IMR-90 (cell line): ENCODE measurements around the gene PES1. TPM values are rescaled to one million over a fixed set of nuclear protein-coding genes. Genes with fewer than 3 reads are reported as not detected.

Source experiments
- ATAC-seq: fragments of 200-7000 bp; cut with Tn5 transposase; 2 replicates; pipeline ENCODE4 v1.9.1; 2020; ENCODE audit warnings: low read depth, mild to moderate bottlenecking, moderate library complexity
- BruUV-seq: library from RNA; stranded (reverse); fragments of 400-500 nt; replicated peaks from 2 replicates; lab custom pipeline; 2021; lab: Mats Ljungman, UMichigan
- CTCF ChIA-PET: fragments of 300-600 bp; formaldehyde crosslinking; extraction: SDS; loops from one replicate; lab custom pipeline; 2021; ENCODE audit warnings: antibody characterized with exemption; lab: Yijun Ruan, JAX
- POLR2A ChIA-PET: fragments of 300-600 bp; sonication (Branson Sonifier 250); formaldehyde crosslinking; loops from one replicate; lab custom pipeline; 2022; ENCODE audit warnings: antibody characterized with exemption; ENCODE audit not compliant: unreplicated experiment; lab: Charles Lee
- DNase-seq: peaks from one replicate; pipeline ENCODE4 v3.0.0; 2013
- H2AFZ ChIP-seq: replicated peaks from 2 replicates; pipeline ENCODE3; 2013; ENCODE audit warnings: low read length, mild to moderate bottlenecking; ENCODE audit not compliant: poor library complexity
- H2AK5ac ChIP-seq: 2 replicates; pipeline ENCODE4 v1.6.1; 2013; ENCODE audit warnings: low read depth, low read length, inconsistent platforms
- H2AK9ac ChIP-seq: replicated peaks from 2 replicates; pipeline ENCODE3; 2013; ENCODE audit warnings: mild to moderate bottlenecking, low read depth, low read length, moderate library complexity; ENCODE audit not compliant: poor library complexity
- H2BK120ac ChIP-seq: 2 replicates; pipeline ENCODE4 v1.6.1; 2013; ENCODE audit warnings: low read depth, low read length, inconsistent platforms
- H2BK15ac ChIP-seq: 3 replicates; pipeline ENCODE4 v1.6.1; 2013; ENCODE audit warnings: low read depth, low read length, inconsistent platforms
- H2BK20ac ChIP-seq: 2 replicates; pipeline ENCODE4 v1.6.1; 2013; ENCODE audit warnings: low read depth, mild to moderate bottlenecking, inconsistent platforms, low read length, moderate library complexity
- H2BK5ac ChIP-seq: 2 replicates; pipeline ENCODE4 v1.6.1; 2013; ENCODE audit warnings: mild to moderate bottlenecking, low read depth, low read length, inconsistent platforms; ENCODE audit not compliant: poor library complexity, severe bottlenecking
- H3K14ac ChIP-seq: replicated peaks from 2 replicates; pipeline ENCODE4 v1.6.1; 2013; ENCODE audit warnings: low read depth, low read length, inconsistent platforms
- H3K18ac ChIP-seq: 2 replicates; pipeline ENCODE4 v1.6.1; 2013; ENCODE audit warnings: low read depth, low read length, control low read depth
- H3K23ac ChIP-seq: 2 replicates; pipeline ENCODE4 v1.6.1; 2013; ENCODE audit warnings: low read depth, low read length, inconsistent platforms
- H3K27ac ChIP-seq: 2 replicates; pipeline ENCODE4 v1.5.1; 2013; ENCODE audit warnings: mild to moderate bottlenecking, control low read depth, low read length; ENCODE audit not compliant: insufficient read depth
- H3K27me3 ChIP-seq: 2 replicates; pipeline ENCODE4 v1.6.1; 2013; ENCODE audit warnings: low read length; ENCODE audit not compliant: control insufficient read depth, insufficient read depth
- H3K36me3 ChIP-seq: 2 replicates; pipeline ENCODE4 v1.6.1; 2013; ENCODE audit warnings: low read length, mixed read lengths; ENCODE audit not compliant: control insufficient read depth, insufficient read depth
- H3K4ac ChIP-seq: 2 replicates; pipeline ENCODE4 v1.6.1; 2013; ENCODE audit warnings: low read depth, low read length, inconsistent platforms
- H3K4me1 ChIP-seq: 2 replicates; pipeline ENCODE4 v1.6.1; 2013; ENCODE audit warnings: low read length, mixed read lengths; ENCODE audit not compliant: control insufficient read depth, insufficient read depth
- H3K4me2 ChIP-seq: 2 replicates; pipeline ENCODE4 v1.6.1; 2013; ENCODE audit warnings: low read depth, mild to moderate bottlenecking, control low read depth, low read length, moderate library complexity
- H3K4me3 ChIP-seq: 2 replicates; pipeline ENCODE4 v1.5.1; 2013; ENCODE audit warnings: low read depth, mild to moderate bottlenecking, control low read depth, low read length, moderate library complexity; ENCODE audit not compliant: insufficient read depth
- H3K56ac ChIP-seq: 2 replicates; pipeline ENCODE4 v1.6.1; 2013; ENCODE audit warnings: low read length, inconsistent platforms; ENCODE audit not compliant: insufficient read depth; ENCODE audit errors: extremely low read depth
- H3K79me1 ChIP-seq, 2 experiments: 2 replicates each; pipeline ENCODE4 v1.6.1; 2013; ENCODE audit warnings: low read length in 2 of 2, inconsistent platforms in 1 of 2, low read depth in 1 of 2
- H3K9ac ChIP-seq: 2 replicates; pipeline ENCODE4 v1.6.1; 2013; ENCODE audit warnings: low read depth, low read length, control low read depth
- H3K9me1 ChIP-seq: 2 replicates; pipeline ENCODE4 v1.6.1; 2013; ENCODE audit warnings: low read length, inconsistent platforms; ENCODE audit not compliant: insufficient read depth
- H3K9me3 ChIP-seq: 2 replicates; pipeline ENCODE4 v1.6.1; 2013; ENCODE audit warnings: low read length; ENCODE audit not compliant: control insufficient read depth, insufficient read depth
- H4K20me1 ChIP-seq: 2 replicates; pipeline ENCODE4 v1.6.1; 2013; ENCODE audit warnings: low read length, inconsistent platforms; ENCODE audit not compliant: insufficient read depth
- H4K5ac ChIP-seq: 2 replicates; pipeline ENCODE4 v1.6.1; 2013; ENCODE audit warnings: mild to moderate bottlenecking, low read depth, low read length, control low read depth
- H4K8ac ChIP-seq, 2 experiments: 2 replicates each; pipeline ENCODE4 v1.6.1; 2013; ENCODE audit warnings: low read depth in 2 of 2, low read length in 2 of 2, control low read depth in 1 of 2, inconsistent platforms in 1 of 2
- H4K91ac ChIP-seq: 2 replicates; pipeline ENCODE4 v1.6.1; 2013; ENCODE audit warnings: low read depth, low read length, inconsistent platforms; ENCODE audit not compliant: insufficient read depth
- CEBPB ChIP-seq: IDR thresholded peaks from 2 replicates; pipeline ENCODE4 v1.6.1; 2012; ENCODE audit warnings: low read depth, low read length, improper control_type of control experiment
- MAFK ChIP-seq: IDR thresholded peaks from 2 replicates; pipeline ENCODE4 v1.6.1; 2012; ENCODE audit warnings: low read depth, low read length, improper control_type of control experiment
- NFE2L2 ChIP-seq: fragments of 150-350 bp; IDR thresholded peaks from 2 replicates; pipeline ENCODE4 v1.6.1; 2016; ENCODE audit warnings: low read depth, mild to moderate bottlenecking, low read length
- RFX5 ChIP-seq: IDR thresholded peaks from 2 replicates; pipeline ENCODE4 v1.8.0; 2012; ENCODE audit warnings: low read depth, mild to moderate bottlenecking, low read length, moderate library complexity
- WGBS, 2 experiments: methylation state at CpG; one replicate each; pipeline versions ENCODE4 v1.1.5 to v1.1.7; 2013; ENCODE audit warnings: missing lambda C conversion rate in 2 of 2; ENCODE audit not compliant: insufficient read length in 1 of 2; ENCODE audit errors: extremely low coverage in 2 of 2; 5-methylcytosine and 5-hydroxymethylcytosine counted together
- dilution Hi-C: fragments of 300-500 bp; cut with HindIII; formaldehyde crosslinking; loops from one replicate; pipeline ENCODE4 v1.14.3; 2018; ENCODE audit warnings: low sequenced_read_pairs; ENCODE audit not compliant: unreplicated experiment
- in situ Hi-C: fragments of 300-500 bp; cut with MboI; formaldehyde crosslinking; loops from 3 replicates; pipeline ENCODE4 v1.14.3; 2019; ENCODE audit warnings: low sequenced_read_pairs, inconsistent platforms, mixed read lengths
- intact Hi-C: fragments of 100-400 bp; cut with micrococcal nuclease; formaldehyde crosslinking; loops from 2 replicates; pipeline ENCODE4 v1.10.0; 2022
- polyA plus RNA-seq, 3 experiments: library from polyadenylated mRNA; depleted of rRNA; stranded (reverse); fragments of >200 nt; gene quantifications; 2 replicates each; pipeline ENCODE4 v1.2.3, GENCODE V29; 2012; ENCODE audit warnings: low replicate concordance in 1 of 3
- total RNA-seq: library from RNA; depleted of rRNA; stranded (reverse); fragments of >200 nt; gene quantifications from 2 replicates; pipeline ENCODE4 v1.2.3, GENCODE V29; 2012
- TF ChIP-seq, protein P1 (sequence below): fragments of 150-350 bp; IDR thresholded peaks from 2 replicates; pipeline ENCODE4 v1.6.1; 2016; ENCODE audit warnings: low read depth, mild to moderate bottlenecking, low read length, moderate library complexity, borderline replicate concordance

The PES1 gene
- total and polyA plus RNA-seq, 2 of the 4 experiments (the other 2 are of a cell fraction): 120 to 142 TPM

DNA sequence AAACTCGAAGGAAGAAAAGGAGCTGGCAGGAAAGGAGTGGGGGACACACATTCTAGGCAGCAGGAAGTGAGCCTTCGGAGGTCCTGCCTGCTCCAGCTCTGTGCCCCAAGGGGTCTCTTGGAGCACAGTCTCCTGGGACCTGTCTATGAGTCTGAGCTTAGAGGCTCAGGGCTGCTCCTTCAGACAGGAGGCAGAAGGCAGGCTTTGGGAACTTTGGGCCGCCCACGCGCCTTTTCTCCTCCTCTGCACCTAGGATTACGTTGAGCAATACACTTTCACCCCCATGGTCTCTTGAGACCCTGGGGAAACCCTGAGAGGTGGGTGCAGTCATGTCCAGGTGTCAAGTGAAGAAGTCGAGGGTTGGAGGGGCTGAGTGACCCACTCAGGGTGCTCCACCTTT, 16.2 kb upstream of the PES1 start (continued):
- TF ChIP-seq CEBPB: no peak
- TF ChIP-seq, protein P1, sequence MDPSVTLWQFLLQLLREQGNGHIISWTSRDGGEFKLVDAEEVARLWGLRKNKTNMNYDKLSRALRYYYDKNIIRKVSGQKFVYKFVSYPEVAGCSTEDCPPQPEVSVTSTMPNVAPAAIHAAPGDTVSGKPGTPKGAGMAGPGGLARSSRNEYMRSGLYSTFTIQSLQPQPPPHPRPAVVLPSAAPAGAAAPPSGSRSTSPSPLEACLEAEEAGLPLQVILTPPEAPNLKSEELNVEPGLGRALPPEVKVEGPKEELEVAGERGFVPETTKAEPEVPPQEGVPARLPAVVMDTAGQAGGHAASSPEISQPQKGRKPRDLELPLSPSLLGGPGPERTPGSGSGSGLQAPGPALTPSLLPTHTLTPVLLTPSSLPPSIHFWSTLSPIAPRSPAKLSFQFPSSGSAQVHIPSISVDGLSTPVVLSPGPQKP: no peak
- no peak for TF ChIP-seq NFE2L2

DNA sequence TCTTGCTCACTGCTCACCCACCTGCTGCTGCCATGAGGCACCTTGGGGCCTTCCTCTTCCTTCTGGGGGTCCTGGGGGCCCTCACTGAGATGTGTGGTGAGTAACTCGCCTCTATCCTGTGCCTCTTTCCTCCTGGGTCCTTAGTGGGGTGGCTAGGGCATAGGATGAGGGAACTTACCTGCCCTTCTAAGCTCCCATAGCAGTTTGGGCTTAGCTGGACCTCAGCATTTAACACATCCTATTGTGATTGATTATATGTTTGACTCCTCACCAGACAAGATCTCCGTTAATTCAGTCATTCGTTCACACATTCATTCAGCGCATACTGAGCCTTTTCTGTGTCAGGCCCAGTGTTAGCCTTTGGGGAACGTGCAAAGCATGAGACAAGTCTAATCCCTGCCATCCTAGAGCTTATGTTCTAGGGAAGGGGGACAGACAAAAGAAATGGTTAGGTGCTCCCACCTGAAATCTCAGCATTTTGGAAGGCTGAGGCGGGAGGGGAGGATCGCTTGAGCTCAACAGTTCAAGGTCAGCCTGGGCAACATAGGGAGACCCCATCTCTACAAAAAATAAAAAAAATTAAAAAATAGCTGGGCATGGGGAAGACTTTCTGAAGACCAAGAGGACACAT, 15.7 kb upstream of the PES1 start:
- Histone ChIP-seq H3K23ac (peak overlapping the region; percentile 14; the same call in 1 of the 2 replicates), H2AK9ac (peak overlapping the region; percentile 29), H3K56ac (0 out of 2 replicates have a peak overlapping the region, but pooled peaks have one; percentile 0), H2AFZ (peak overlapping the region; percentile 94), H3K27me3 (no peaks in the 10 kb centered on the region), H4K5ac (peak overlapping the region; percentile 32), H2BK20ac (peak overlapping the region; percentile 43), H3K79me1 (no peaks in the 10 kb centered on the region; a peak in 1 of 4 replicates), H3K9me1 (peaks cover 14% of the 10 kb centered on the region), H3K4me2 (peak overlapping the region; percentile 92), H2BK15ac (peak overlapping the region; percentile 27; the same call in 1 of the 3 replicates), H3K9ac (peak overlapping the region; percentile 53; the same call in 1 of the 2 replicates), H3K18ac (peak overlapping the region; percentile 5; the same call in 1 of the 2 replicates), H3K4ac (peak overlapping the region; percentile 91), H3K14ac (peak overlapping the region; percentile 42; the same call in 1 of the 2 replicates), H3K9me3 (no peaks in the 10 kb centered on the region), H3K36me3 (no peaks in the 10 kb centered on the region), H3K4me3 (peak overlapping the region; percentile 56), H4K20me1 (no peaks in the 10 kb centered on the region), H2AK5ac (peak overlapping the region; percentile 71), H3K27ac (peak overlapping the region; percentile 72), H2BK5ac (peak overlapping the region; percentile 44), H3K4me1 (peaks cover 14% of the 10 kb centered on the region), H2BK120ac (peak overlapping the region; percentile 50; the same call in 1 of the 2 replicates), H4K8ac (peak overlapping the region; percentile 79 to 93), H4K91ac (peak overlapping the region; percentile 66; the same call in 1 of the 2 replicates)
- ChIA-PET POLR2A (interaction anchor here (0.5 kb wide), 1 partner anchor 70 kb away, joined by 3 read pairs; no protein-coding TSS in a partner anchor), CTCF (interaction anchor here (0.9 to 1.0 kb wide), 3 partner anchors 9 to 28 kb away, joined by 3 to 4 read pairs (median 3); partner anchors contain the start of gene SLC35E4)
- no peak for TF ChIP-seq RFX5
- TF ChIP-seq MAFK: no peak
- BruUV-seq: no TSS peak
- intact Hi-C loops (no loop called here), dilution Hi-C loops (no loop called here), in situ Hi-C loops (no loop called here)
- no peak for ATAC-seq
- DNase-seq: no peak
- whole genome bisulfite sequencing, 2 experiments: no CpG with 5 or more reads among the region's 7 CpGs
